Right cardiac atrium (tissue), 5 donors: ENCODE measurements around the gene TTC12. TPM values are rescaled to one million over a fixed set of nuclear protein-coding genes. Genes with fewer than 3 reads are reported as not detected.
A peak's percentile ranks its signal among the peaks of the same experiment; 100 is the strongest.
"Not testable (repeated sequence)": the region's sequence is repeated elsewhere in the genome, so short reads cannot be mapped to it uniquely, and the experiment has no call there.

Experiments used
- ATAC-seq, 2 donors: fragments of 200-7000 bp; cut with Tn5 transposase; one replicate each; pipeline versions ENCODE4 v1.8.0 to v1.9.1; 2020; ENCODE audit warnings: moderate library complexity in 2 of 2, mild to moderate bottlenecking in 1 of 2
- DNase-seq, 3 donors: peaks; one replicate each; pipeline ENCODE4 v3.0.0-alpha.2; 2020
- H3K27ac ChIP-seq: one replicate; pipeline ENCODE4 v1.5.1; 2013; ENCODE audit warnings: mild to moderate bottlenecking, low read length, control low read depth, moderate library complexity
- H3K27me3 ChIP-seq: one replicate; pipeline ENCODE4 v1.6.1; 2013; ENCODE audit not compliant: control insufficient read depth, insufficient read depth
- H3K4me1 ChIP-seq: one replicate; pipeline ENCODE4 v1.6.1; 2013; ENCODE audit warnings: low read length; ENCODE audit not compliant: control insufficient read depth, insufficient read depth
- H3K4me3 ChIP-seq: one replicate; pipeline ENCODE4 v1.5.1; 2013; ENCODE audit warnings: low read length, control low read depth
- H3K9me3 ChIP-seq: one replicate; pipeline ENCODE4 v1.6.1; 2013; ENCODE audit warnings: low read length; ENCODE audit not compliant: control insufficient read depth
- WGBS: extraction: QIAGEN DNeasy Blood & Tissue Kit; methylation state at CpG from one replicate; pipeline ENCODE4 v1.1.7; 2013; 5-methylcytosine and 5-hydroxymethylcytosine counted together
- intact Hi-C, 4 donors: fragments of 100-400 bp; cut with DNase I; formaldehyde crosslinking; loops; one replicate each; pipeline versions ENCODE4 v1.11.0 to v1.14.0; 2022 to 2023
- polyA plus RNA-seq: library from polyadenylated mRNA; stranded (reverse); fragments of 200-250 nt; gene quantifications from one replicate; pipeline ENCODE4 v1.2.3, GENCODE V29; 2013
- total RNA-seq, 4 donors: library from RNA; stranded (reverse); fragmentation: NEBNext Ultra II Directional; extraction: Animal tissue kit (Norgen Biotek cat#: 25700); gene quantifications; one replicate each; pipeline ENCODE4 v1.2.1, GENCODE V29; 2021
- donor health status: healthy with polysubstance abuse.
- donor health status: DM: no; HTN: yes; CAD: no.
- donor health status: DM: no; HTN: no; CAD: no.
- donor health status: DM: no; HTN: yes; CAD: no; lungs with severe emphysema.
- donor health status: DM: yes; HTN: yes; CAD: no.

TTC12 gene
- total and polyA plus RNA-seq, 5 donors = 5.0 to 10.9 (median 5.4) TPM

GRCh38 chr11:113286509-113287497 is 27.6 kb upstream of the TTC12 start:
- intact Hi-C loops = loop anchor here (5.0 to 10.0 kb wide), 5 partner anchors 322 to 1002 kb away; partner anchors contain the start of gene NCAM1 (in 1 of the 4)
- H3K9me3 ChIP-seq = no peaks in the 10 kb centered on the region
- no peaks in the 10 kb centered on the region for H3K27me3 ChIP-seq
- H3K4me1 ChIP-seq = no peaks in the 10 kb centered on the region
- no peak overlapping the region for H3K27ac ChIP-seq
- WGBS = 74% methylated on average over 11 of the region's 11 CpGs
- H3K4me3 ChIP-seq = no peak overlapping the region
- peak in 1 of 2 donors; percentile 36 for ATAC-seq
- DNase-seq = no peak

- H3K27me3 ChIP-seq = no peaks in the 10 kb centered on the region
- no peak overlapping the region for H3K27ac ChIP-seq
- DNase-seq (no peak), ATAC-seq (no peak)
- no peaks in the 10 kb centered on the region for H3K9me3 ChIP-seq
- no peak overlapping the region for H3K4me3 ChIP-seq
- 66% methylated on average over 3 of the region's 3 CpGs for WGBS
- intact Hi-C loops = loop anchor here (5.0 to 10.0 kb wide), 5 partner anchors 323 to 1003 kb away; partner anchors contain the start of gene NCAM1 (in 1 of the 4)
- H3K4me1 ChIP-seq = no peaks in the 10 kb centered on the region
Observed at GRCh38 chr11:113287801-113288200, 26.6 kb upstream of the TTC12 start.

DNA sequence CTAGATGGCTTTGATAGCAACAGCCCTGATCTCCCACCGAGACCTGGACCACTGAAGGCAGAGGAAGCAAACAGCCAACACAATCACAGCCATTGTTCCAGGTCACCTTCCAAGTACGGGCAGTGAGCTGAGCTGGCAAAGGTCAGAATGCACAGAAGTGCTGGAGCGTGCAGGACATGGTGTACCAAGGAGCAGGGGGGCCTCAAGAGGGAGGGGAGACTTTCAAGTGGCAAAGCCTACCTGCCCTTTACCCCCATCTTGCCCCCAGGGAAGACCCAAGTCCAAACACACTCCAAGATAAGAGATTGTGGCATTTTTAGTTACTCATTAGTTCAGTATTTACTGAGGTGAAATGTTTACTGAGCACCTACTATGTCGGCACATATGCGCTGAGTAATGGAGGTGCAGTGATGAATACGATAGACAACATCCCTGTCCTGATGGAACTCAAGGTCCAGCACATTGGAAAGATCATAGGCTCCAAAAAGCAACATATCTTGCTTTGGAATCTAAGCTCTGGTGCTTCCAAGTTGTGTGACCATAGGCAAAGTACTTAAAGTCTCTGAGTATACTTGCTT is 26.0 kb upstream of the TTC12 start:
- DNase-seq = no peak
- Histone ChIP-seq H3K4me3 (no peak overlapping the region), H3K9me3 (no peaks in the 10 kb centered on the region), H3K27me3 (no peaks in the 10 kb centered on the region), H3K4me1 (no peaks in the 10 kb centered on the region), H3K27ac (no peak overlapping the region)
- no peak for ATAC-seq
- WGBS = 86% methylated on average over 6 of the region's 6 CpGs
- intact Hi-C loops = loop anchor here (5.0 to 10.0 kb wide), 5 partner anchors 324 to 1004 kb away; partner anchors contain the start of gene NCAM1 (in 1 of the 4)

- WGBS = 57% methylated on average over 10 of the region's 10 CpGs
- H3K27me3 ChIP-seq = no peaks in the 10 kb centered on the region
- H3K4me3 ChIP-seq = no peak overlapping the region
- DNase-seq (peak; percentile 48 to 83 (median 75)), ATAC-seq (peak; percentile 76 to 82)
- no peaks in the 10 kb centered on the region for H3K9me3 ChIP-seq
- no peak overlapping the region for H3K27ac ChIP-seq
- no peaks in the 10 kb centered on the region for H3K4me1 ChIP-seq
- intact Hi-C loops = loop anchor here (5.0 to 10.0 kb wide), 6 partner anchors 325 to 1005 kb away; partner anchors contain the start of gene NCAM1 (in 1 of the 4)
Observed at GRCh38 chr11:113289431-113290187, 24.8 kb upstream of the TTC12 start.

GRCh38 chr11:113293936-113294335 is 20.4 kb upstream of the TTC12 start:
- 77% methylated on average over 5 of the region's 5 CpGs for WGBS
- Histone ChIP-seq H3K9me3 (no peaks in the 10 kb centered on the region), H3K27ac (no peak overlapping the region), H3K4me3 (no peak overlapping the region), H3K27me3 (no peaks in the 10 kb centered on the region), H3K4me1 (no peaks in the 10 kb centered on the region)
- ATAC-seq (no peak), DNase-seq (no peak)
- intact Hi-C loops = loop anchor here in 1 of 4 donors (5.0 kb wide), 1 partner anchor 702 kb away; no protein-coding TSS in a partner anchor

- H3K27ac ChIP-seq = no peak overlapping the region
- no peaks in the 10 kb centered on the region for H3K9me3 ChIP-seq
- intact Hi-C loops = no loop called here
- H3K4me1 ChIP-seq = no peaks in the 10 kb centered on the region
- no peak overlapping the region for H3K4me3 ChIP-seq
- no peak for DNase-seq
- WGBS = 75% methylated on average over 7 of the region's 7 CpGs
- H3K27me3 ChIP-seq = no peaks in the 10 kb centered on the region
- no peak for ATAC-seq
Observed at GRCh38 chr11:113295993-113296392, 18.4 kb upstream of the TTC12 start.

GRCh38 chr11:113296447-113297205 is 17.8 kb upstream of the TTC12 start:
- 83% methylated on average over 2 of the region's 2 CpGs for WGBS
- Histone ChIP-seq H3K4me3 (no peak overlapping the region), H3K27ac (no peak overlapping the region), H3K9me3 (no peaks in the 10 kb centered on the region), H3K27me3 (no peaks in the 10 kb centered on the region), H3K4me1 (no peaks in the 10 kb centered on the region)
- DNase-seq = peak in 1 of 3 donors; percentile 52
- intact Hi-C loops = no loop called here
- ATAC-seq = no peak

DNA sequence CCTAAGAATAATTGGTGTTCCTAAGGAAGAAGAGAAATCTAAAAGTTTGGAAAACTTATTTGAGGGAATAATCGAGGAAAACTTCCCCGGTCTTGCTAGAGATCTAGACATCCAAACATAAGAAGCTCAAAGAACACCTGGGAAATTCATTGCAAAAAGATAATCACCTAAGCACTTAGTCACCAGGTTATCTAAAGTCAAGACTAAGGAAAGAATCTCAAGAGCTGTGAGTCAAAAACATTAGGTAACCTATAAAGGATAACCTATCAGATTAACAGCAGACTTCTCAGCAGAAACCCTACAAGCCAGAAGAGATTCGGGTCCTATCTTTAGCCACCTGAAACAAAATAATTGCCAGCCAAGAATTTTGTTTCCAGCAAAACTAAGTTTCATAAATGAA is 15.9 kb upstream of the TTC12 start:
- WGBS = 91% methylated on average over 3 of the region's 3 CpGs
- H3K4me3 ChIP-seq, intact Hi-C loops, DNase-seq, H3K4me1 ChIP-seq, ATAC-seq, H3K27ac ChIP-seq, H3K9me3 ChIP-seq, H3K27me3 ChIP-seq: not testable (repeated sequence)

DNA sequence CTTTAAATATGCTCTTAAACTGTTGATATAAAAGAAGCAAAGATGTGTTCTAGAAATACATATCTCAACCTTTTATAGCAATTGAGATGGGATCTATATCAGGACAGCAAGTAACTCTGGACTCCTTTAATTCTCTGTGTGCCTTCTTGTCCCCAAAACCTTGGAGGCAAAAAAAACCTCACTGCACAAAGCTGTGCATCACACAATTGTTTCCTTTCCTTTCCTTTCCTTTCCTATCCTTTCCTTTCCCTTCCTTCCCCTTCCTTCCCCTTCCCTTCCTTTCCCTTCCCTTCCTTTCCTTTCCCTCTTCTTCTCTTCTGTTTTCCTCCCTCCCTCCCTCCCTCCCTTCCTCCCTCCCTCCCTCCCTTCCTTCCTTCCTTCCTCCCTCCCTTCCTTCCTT is 9.5 kb upstream of the TTC12 start:
- intact Hi-C loops = loop anchor here (2.0 to 5.0 kb wide), 5 partner anchors 226 to 432 kb away; no protein-coding TSS in a partner anchor
- Histone ChIP-seq H3K9me3 (no peaks in the 10 kb centered on the region), H3K4me1 (no peaks in the 10 kb centered on the region), H3K4me3 (no peak overlapping the region), H3K27me3 (no peaks in the 10 kb centered on the region), H3K27ac (no peak overlapping the region)
- DNase-seq (no peak), ATAC-seq (no peak)
